CD4-positive, alpha-beta T cell treated with Interleukin-6 for 4 hours (primary cell): ENCODE results near the gene HNRNPF.
"Not testable (repeated sequence)": the region's sequence is repeated elsewhere in the genome, so short reads cannot be mapped to it uniquely, and the experiment has no call there.

Source experiments
- DNase-seq: peaks from one replicate; pipeline ENCODE4 v3.0.0-alpha.2; 2020; ENCODE audit warnings: mixed read lengths

HNRNPF gene, protein sequence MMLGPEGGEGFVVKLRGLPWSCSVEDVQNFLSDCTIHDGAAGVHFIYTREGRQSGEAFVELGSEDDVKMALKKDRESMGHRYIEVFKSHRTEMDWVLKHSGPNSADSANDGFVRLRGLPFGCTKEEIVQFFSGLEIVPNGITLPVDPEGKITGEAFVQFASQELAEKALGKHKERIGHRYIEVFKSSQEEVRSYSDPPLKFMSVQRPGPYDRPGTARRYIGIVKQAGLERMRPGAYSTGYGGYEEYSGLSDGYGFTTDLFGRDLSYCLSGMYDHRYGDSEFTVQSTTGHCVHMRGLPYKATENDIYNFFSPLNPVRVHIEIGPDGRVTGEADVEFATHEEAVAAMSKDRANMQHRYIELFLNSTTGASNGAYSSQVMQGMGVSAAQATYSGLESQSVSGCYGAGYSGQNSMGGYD

DNA sequence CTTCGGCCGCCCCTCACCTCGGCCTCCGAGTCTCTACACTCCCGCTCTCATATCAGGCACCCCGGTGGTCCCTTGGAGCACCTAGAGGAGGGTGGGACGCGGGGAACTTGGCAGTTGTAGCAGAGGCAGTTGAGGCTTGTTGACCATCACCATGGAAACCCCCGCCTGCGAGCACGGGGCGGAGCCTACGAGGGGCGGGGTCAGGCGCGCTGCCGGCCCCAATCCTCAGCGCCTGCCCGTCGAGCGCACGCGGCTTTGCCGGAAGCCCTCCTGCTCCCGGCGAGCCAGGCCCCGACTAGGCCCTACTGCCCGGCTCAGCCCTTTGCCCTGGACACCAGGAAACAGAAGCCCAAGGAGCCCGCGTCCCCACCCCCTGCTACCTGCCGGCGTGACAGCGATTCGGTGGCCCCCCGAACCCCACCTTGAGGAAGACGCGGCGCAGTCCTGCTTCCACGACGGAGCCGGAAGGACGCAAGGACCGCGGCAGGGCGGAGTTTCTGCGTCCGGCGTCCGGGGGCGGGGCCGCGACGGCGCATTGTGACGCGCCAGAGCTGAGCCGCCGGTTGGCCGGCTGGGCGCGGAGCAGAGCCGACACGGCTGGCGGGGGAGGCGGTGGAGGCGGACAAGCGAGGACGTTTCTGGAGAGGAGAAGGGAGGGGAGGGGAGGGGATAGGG is at the start of gene HNRNPF:
HNRNPF (minus strand) TSS at position 477 of the 675 bp plus-strand sequence. CDS start 21,302 bp downstream, outside the sequence.
- DNase-seq: peak; percentile 94

DNA sequence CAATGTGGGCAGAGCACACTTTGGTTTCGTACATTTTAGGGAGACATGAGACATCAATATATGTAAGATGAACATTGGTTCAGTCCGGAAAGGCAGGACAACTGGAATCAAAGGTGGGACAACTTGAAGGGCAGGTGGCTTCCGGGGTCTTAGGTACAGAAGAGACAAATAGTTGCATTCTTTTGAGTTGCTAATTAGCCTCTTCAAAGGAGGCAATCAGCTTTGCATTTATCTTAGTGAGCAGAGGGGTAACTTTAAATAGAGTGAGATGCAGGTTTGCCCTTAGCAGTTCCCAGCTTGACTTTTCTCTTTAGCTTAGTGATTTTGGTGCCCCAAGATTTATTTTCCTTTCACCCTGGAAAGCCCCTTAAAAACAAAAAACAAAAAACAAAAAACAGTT is 49.2 kb upstream of the HNRNPF start:
- DNase-seq: no peak

DNA sequence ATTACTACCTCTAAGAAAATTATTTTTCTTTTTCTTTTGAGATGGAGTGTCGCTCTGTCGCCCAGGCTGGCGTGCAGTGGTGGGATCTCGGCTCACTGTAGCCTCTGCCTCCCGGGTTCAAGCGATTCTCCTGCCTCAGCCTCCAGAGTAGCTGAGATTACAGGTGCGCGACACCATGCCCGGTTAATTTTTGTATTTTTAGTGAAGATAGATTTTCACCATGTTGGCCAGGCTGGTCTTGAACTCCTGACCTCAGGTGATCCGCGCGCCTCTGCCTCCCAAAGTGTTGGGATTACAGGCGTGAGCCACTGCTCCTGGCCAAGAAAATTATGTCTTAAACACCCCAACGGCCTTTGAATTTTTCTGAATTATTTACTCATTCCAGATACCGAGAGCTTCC is 47.6 kb upstream of the HNRNPF start:
- not testable (repeated sequence) for DNase-seq

DNA sequence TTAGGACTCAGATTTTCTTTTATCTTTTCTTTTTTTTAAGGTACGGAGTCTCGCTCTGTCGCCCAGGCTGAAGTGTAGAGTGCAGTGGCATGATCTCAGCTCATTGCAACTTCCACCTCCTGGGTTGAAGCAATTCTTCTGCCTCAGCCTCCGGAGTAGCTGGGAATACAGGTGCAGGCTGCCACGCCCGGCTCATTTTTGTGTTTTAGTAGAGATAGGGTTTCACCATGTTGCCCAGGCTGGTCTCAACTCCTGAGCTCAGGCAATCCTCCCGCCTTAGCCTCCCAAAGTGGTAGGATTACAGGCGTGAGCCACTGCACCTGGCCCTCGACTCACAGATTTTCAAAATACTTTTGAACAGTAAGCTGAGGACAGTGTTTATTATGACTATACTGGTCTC is 45.0 kb upstream of the HNRNPF start:
- not testable (repeated sequence) for DNase-seq

DNA sequence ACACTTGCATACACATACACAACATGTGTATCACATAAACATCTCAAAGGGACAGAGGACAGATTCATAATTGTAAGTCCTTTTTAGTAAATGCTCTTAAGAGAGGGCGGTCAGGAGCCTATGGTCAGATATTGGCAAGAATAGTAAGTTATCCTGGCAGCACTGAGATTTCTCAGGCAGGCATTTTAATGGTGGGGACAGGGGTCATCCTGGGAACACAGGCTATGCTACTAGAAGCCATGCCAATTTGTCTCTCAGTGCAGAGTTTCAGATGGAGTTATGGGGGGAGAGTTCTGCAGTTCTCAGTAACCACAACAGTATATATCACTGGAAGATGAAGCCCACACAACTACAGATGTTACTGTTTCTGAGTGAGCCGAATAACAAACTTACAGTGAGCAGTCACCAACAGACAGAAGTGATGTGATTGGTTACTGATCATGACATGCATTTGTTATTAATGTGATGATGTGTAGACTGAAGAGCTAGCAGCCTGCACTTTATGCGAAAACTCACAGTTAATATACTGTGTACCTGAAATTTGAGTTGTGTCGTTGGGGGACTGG is 44.4 kb upstream of the HNRNPF start:
- no peak for DNase-seq

DNA sequence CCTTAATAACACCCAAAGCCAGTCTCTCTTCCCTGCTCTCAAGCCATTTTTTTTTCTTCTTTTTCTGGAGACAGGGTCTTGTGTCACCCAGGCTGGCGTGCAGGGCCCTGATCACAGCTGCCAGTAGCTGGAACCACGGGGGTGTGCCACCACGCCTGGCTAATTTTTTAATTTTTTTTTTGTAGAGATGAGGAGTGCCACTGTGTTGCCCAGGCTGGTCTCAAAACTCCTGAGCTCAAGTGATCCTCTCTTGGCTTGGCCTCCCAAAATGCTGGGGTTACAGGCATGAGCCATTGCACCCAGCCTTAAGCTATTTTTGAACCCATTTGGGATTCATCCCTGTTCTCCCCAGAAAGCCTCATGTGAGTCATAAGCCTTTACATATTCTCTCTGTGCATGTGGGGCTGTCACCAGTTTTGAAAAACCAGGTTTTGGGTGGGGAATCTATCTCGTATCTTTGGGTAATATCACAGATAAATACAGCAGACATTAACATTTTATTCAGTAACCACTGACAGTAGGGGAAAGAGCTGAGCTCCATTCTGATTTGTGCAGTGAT is 43.4 kb upstream of the HNRNPF start:
- DNase-seq: no peak

DNA sequence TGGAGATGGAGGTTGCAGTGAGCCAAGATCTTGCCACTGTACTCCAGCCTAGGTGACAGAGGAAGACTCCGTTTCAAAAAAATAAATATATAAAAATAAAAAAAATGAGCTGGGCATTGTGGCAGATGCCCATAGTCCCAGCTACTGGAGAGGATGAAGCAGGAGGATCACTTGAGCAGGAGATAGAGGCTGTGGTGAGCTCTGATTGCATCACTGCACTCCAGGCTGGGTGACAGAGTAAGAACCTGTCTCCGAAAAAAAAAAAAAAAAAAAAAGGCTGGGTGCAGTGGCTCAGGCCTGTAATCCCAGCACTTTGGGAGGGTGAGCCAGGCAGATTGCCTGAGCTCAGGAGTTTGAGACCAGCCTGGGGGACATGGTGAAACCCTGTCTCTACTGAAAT is 39.8 kb upstream of the HNRNPF start:
- no peak for DNase-seq

DNA sequence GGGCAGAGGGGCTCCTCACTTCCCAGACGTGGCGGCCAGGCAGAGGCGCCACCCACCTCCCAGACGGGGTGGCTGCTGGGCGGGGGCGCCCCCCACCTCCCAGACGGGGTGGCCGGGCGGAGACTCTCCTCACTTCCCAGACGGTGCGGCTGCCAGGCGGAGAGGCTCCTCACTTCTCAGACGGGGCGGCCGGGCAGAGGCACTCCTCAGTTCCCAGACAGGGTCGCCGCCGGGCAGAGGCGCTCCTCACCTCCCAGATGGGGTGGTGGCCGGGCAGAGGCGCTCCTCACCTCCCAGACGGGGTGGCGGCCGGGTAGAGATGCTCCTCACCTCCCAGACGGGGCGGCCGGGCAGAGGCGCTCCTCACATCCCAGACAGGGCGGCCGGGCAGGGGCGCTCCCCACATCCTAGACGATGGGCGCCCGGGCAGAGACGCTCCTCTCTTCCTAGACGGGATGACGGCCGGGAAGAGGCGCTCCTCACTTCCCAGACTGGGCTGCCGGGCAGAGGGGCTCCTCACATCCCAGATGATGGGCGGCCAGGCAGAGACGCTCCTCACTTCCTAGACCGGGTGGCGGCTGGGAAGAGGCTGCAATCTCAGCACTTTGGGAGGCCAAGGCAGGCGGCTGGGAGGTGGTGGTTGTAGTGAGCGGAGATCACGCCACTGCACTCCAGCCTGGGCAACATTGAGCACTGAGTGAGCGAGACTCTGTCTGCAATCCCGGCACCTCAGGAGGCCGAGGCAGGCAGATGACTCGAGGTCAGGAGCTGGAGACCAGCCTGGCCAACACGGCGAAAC is 37.4 kb upstream of the HNRNPF start:
- not testable (repeated sequence) for DNase-seq

DNA sequence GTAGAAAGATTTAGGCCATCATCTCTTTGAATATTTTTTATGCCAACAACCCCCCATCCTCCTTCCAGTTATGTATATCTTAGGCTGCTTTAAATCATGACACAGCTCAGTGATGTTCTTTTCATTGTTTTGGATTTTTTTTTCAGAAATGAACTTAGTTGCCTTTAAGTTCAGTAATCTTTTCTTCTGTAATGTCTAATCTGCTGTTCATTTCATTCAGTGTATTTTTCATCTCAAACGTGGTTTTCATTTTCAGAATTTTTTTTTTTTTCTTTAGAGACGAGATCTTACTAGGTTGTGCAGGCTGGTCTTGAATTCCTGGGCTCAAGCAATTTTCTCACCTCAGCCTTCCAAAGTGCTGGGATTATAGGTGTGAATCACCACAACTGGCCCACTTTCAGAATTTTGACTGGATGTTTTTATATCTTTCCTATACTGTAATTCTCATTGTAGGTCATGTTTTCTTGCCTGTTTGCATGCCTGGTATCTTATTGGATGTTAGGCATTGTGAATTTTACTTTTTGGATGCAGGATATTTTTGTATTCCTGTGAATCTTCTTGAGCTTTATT is 36.0 kb upstream of the HNRNPF start:
- no peak for DNase-seq

DNA sequence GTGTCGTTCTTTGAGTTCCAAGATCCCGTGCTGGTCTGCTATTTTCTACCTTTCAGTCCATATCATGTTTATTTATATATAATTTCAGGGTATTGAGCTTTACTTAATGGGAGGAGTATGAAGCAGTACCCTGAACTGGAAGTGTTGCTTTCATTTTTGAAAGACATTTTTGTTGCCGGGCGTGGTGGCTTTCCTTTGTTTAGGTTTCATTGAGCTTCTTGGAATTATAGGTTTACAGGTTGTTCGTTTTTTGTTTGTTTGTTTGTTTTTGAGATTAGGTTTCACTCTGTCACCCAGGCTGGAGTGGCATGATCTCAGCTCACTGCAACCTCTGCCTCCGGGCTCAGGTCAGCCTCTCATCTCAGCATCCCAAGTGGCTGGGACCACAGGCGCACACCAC is 35.3 kb upstream of the HNRNPF start:
- DNase-seq: no peak

DNA sequence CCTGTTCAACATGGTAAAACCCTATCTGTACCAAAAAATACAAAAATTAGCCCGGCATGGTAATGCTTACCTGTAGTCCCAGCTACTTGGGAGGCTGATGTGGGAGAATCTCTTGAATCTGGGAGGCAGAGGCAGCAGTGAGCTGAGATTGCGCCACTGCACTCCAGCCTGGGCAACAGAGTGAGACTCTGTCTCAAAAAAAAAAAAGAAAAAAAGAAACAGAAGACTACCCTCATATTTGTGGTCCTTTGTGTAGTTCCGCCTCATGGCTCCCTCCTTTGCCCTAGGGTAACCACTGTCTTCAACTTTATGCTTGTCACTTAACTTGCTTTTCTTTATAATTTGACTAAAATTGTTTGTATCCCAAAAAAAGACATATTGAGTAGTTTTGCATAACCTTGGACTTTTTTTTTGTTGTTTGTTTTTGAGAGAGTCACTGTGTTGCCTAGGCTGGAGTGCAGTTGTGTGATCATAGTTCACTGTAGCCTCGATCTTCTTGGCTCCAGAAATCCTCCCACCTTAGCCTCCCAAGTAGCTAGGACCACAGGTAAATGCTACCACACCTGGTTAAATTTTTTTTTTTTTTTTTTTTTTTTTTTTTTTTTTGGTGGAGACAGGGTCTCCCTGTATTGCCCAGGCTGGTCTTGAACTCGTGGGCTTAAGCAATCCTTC is 31.6 kb upstream of the HNRNPF start:
- no peak for DNase-seq

DNA sequence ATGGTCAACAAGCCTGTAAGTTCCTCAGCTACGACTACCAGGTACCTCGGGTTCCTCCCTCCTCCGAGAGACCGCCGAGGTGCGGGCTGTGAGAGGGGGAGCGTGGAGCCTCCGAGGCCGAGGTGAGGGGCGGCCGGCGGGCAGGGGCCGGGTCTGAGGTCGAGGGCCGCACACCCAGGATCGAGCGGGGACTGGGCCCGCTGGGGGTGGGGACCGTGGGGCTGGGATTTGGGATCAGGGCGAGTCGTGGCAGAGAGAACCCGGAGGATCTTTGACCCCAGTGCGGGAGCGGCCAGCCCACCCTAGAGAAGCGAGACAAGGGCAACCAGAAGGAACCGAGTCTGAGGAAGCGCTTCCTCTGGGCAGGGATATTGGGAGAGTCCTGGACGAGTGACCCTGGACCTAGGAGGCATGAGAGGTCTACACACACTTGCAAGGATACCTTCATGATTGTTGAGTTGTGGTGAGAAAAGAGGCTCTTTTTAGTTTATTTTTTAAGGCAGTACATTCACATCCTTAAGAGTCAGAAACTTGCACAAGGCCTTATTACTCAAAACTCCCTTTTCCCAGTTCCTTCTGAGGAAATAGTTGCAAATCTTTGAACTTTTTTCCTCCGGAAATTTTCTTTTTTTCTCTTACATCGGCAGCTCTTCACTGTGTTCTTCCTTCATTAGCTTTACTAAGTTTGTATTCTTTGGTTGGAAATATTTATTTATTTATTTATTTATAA is 28.3 kb upstream of the HNRNPF start:
- DNase-seq: no peak

DNA sequence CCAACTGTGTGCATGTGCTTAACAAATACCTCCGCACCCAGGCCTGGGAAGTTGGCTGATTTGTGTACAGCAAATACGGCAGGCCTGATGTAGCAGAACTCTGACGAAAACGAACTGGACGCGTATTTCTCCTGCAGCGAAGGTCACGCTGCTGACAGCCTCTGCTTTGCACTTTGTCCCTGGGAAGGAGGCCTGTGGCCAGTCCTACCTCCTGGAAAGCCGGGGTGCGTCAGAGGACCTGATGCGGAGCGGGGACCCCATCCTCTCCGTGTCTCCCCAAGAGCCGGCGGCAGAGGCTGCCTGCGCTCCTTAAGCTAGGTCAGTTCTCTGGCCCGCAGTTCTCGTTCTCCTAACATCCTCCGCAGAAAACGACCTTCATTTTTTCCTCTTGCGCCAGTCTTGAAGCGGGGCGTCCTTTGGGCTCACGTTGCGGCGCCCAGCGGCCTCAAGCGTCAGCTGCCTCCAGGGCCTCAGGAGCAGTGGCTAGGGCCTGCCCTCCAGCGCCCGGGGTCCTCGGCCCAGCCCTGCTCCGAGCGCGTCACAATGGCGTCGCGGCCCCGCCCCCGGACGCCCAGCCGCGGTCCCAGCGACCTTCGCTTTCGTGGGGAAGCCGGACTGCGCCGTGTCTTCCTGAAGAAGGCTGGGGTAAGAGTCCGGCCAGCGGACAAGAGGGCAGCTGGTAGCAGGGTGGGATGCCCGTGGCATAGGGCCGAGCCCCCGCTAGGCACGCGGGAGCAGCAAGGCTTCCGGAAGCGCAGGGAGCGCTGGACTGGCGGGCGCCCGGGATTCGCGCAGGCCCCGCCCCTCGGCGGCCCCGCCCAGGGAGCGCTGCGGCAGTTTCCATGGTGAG is 27.5 kb upstream of the HNRNPF start, which contains the start of gene ZNF487:
ZNF487 (plus strand) TSS at position 821 of the 850 bp plus-strand sequence. CDS start 38,703 bp downstream, outside the sequence.
- peak; percentile 88 for DNase-seq

DNA sequence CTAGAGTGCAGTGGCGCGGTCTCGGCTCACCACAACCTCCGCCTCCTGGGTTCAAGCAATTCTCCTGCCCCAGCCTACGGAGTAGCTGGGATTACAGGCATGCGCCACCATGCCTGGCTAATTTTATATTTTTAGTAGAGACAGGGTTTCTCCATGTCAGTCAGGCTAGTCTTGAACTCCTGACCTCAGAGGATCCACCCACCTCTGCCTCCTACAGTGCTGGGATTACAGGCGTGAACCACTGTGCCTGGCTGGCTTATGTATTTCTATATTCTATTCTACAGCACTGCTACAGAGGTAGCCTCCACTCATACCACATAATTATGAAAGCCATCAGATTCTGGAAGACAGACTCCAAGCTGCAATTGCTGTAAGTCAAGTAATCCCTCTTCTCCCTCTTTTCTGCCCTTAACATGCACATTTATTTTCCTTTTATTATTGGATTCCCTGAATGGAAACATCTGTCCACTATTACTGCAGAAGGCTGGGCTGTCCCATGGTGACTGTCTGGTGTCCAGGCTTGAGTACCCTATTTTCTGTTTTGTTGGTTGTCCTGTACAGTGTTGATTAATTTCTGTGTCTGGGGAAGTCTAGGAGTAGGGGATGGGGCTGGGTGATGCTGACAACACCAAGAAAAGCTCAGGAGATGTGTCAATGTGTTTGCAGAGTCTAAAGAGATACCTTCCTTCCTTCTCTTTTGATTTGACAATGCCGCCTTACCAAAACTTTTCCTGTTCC is 22.1 kb upstream of the HNRNPF start:
- DNase-seq: no peak

DNA sequence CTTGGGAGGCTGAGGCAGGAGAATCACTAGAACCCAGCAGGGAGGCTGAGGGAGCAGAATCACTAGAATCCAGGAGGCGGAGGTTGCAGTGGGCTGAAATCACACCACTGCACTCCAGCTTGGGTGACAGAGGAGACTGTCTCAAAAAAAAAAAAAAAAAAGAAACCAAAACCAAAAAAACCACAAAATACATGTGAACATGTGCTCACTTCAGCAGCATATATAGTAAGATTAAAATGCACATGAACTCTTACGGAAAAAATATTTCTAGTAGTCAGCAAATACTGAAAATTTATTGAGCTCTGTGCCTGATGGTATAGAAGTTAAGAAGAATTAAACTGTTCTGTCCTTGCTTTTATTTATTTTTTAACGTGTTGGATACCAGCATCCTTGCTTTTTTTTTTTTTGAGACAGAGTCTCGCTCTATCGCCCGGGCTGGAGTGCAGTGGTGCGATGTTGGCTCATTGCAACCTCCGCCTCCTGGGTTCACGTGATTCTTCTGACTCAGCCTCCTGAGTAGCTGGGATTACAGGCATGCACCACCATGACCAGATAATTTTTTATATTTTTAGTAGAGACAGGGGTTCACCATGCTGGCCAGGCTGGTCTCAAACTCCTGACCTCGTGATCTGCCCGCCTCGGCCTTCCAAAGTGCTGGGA is 18.3 kb upstream of the HNRNPF start:
- peak; percentile 65 for DNase-seq

DNA sequence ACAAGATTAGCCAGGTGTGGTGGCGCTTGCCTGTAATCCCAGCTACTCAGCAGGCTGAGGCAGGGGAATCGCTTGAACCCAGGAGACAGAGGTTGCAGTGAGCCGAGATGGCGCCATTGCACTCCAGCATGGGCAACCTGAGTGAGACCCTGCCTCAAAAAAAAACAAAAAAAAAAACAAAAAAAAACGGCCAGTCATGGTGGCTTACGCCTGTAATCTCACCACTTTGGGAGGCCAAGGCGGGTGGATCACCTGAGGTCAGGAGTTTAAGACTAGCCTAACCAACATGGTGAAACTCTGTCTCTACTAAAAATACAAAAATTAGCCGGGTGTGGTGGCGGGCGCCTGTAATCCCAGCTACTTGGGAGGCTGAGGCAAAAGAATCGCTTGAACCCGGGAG is 17.5 kb upstream of the HNRNPF start:
- DNase-seq: not testable (repeated sequence)

DNA sequence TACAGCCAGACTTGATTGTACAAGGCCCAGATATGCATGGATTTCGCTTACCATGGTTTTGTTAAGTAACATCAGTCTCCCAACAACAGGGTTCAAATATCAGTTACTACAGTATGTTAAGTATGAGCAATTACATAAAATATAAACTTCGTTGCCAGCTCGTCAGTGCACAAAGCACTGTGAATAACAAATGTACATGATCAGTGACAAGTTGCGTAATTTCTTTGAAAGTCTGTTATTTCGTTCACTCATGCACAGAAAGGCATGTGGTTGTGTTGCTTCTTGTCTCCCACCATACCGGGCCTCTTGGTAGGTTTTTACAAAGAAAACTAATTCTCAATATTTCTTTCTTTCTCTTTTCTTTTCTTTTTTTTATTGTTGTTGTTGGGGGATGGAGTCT is 15.4 kb upstream of the HNRNPF start:
- no peak for DNase-seq

DNA sequence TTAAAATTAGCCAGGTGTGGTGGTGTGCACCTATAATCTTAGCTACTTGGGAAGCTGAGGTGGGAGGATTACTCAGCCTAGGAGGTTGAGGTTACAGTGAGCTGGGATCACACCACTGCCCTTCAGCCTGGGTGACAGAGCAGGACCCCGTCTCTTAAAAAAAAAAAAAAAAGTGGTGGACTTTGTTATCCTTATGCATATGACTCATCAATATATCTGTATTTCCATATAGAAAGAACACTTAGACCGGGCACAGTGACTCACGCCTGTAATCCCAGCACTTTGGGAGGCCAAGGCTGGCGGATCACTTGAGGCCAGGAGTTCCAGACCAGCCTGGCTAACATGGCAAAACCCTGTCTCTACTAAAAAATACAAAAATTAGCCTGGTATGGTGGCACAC is 13.0 kb upstream of the HNRNPF start:
- not testable (repeated sequence) for DNase-seq

DNA sequence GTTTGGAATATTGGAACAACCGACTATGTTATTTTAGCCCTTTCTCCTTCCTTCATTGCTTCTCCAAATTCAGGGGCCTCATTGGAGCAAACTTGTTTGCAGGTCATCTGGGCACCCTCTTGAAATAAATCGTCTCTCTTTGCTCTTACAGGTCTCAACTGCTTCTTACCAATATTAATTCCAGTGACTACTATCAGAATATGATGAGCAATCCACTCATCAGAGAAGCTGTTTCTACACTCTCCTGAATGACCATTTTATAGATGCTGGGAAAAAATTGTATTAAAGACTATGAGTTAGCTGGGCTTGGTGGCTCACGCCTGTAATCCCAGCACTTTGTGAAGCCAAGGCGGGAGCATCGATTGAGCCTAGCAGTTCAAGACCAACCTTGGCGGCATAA is 12.5 kb upstream of the HNRNPF start:
- no peak for DNase-seq
